GM19023 (cell line): ENCODE results near the gene MAP3K19.
A peak's percentile ranks its signal among the peaks of the same experiment; 100 is the strongest.

Source experiments
- ATAC-seq: cut with Tn5 transposase; IDR thresholded peaks from one replicate; pipeline ENCODE4 v1.9.1; 2021; ENCODE audit warnings: mild to moderate bottlenecking, moderate library complexity; ENCODE audit not compliant: unreplicated experiment

MAP3K19 gene

DNA sequence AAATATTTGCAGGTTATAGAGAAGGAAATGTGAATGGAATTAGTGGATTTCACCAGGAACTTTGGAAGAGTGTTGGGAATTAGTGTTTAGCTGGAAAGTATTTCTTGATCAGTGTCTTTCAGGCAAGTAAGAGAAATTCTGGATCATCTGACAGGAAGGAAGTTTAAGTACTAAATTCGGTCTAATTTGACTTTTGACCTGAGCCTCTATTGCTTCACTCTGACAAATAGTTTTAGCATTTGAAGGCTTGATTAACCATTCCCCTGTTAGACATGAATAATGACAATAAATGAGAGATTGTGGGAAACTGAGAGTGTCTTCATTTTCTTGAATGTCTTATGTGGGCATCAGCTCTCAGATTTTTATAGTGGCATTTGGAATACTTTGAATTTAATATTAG lies 112.6 kb downstream of the MAP3K19 start:
- no peak for ATAC-seq

DNA sequence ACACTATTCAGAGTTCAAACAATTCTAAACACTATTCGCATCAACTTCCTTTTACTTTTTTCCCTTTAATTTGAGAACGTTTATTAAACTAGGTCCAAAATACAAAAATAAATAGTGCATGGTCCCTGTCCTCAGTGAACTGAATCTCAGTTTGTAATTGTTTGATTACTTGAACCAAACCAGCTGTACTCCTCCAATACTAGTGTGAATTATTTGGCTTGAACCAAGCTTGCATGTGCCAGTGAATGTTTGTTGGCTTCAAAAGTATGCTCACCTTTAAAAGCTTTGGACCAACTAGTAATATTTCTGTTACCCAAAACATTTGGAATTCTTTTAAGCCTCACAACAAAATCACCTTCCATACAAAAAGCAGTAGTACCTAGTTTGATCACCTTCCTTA lies 113.1 kb downstream of the MAP3K19 start:
- no peak for ATAC-seq

DNA sequence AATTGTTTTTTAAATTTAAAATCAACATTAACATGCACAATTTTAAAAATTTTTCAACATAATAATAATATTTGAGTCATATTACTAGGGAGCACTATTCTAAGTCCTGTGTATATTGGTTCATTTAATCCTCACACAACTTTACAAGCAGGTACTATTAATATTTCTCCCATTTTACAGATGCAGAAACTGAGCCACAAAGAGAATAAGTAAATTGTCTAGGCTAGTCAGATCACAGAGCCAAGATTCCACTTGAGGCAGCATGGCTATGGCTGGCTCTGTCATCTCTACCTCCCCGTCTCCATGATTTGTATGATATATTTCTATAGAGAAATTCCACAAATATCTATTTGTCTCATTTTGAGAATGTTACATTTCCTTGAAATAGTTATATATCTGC lies 113.5 kb downstream of the MAP3K19 start:
- no peak for ATAC-seq

DNA sequence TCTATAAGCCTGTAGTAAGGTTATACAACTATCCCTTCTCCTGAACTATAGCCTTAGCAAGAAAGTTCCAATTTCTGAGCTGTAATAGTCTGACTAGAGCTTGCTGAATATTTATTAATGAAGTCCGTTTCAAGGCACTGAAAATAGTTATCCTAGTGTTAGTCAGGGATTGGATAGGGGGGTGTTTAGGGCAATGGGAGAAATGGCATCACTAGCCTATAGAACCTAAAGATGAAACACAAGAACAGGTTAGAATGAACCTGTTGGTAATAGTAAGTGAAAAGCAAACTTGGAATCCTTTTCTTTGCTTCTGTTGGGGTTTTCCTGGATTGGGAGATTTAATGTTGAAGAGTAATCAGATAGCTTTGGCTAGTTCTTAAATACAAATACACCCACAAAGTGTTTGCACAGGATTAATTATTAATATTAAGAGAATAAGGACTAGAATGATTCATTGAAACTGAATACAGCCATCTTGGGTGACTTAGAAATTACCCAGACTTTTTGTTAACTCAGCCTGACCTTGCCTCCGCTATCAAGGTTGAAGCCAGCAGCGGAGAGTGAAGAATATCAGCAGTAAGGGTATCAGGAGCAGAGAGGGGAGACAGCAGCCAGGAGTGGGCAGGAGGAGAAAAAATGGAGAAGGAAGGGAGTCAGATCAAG lies 114.3 kb downstream of the MAP3K19 start:
- no peak for ATAC-seq

DNA sequence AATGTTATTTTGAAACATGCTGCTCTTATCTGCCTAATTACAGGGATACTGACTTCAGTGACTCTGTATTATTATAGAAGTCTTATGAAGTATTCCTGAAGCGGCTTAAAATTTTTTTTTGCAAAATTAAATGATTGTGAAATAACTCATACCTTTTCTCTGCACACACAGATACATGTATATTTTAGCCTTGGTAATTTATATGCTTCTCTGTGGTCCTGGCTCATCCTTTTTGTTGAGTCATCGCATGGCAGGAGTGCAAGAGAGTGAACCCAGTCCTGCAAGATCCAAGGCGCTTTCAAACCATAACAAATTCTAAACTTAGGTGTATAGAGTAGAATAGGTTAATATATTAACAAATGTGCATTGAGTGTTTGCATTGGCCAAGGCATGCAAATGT lies 120.1 kb downstream of the MAP3K19 start:
- ATAC-seq: no peak

- ATAC-seq: no peak
Measured at GRCh38 chr2:134926231-134926931, 120.9 kb downstream of the MAP3K19 start.

DNA sequence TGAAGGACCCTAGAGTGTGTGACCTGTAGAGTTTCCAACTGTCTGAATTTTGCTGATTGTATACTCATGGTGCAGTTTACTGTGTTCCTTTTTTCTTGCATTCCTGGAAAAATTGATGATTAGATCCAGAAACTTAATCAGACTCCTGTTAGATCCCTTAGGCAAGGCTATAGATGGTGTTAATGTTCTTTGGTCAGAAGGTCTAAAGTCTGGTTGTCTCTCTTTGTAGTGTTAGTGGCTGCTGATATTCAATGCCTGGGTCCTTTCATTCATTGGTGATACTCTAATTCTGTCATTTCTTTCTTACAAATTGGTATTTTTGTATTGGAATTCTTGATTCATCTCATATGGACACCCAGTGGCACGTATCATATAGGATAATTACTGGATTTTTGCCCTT lies 122.3 kb downstream of the MAP3K19 start:
- ATAC-seq: no peak

GRCh38 chr2:134919341-134920210 lies 127.7 kb downstream of the MAP3K19 start:
- peak; percentile 2 for ATAC-seq

DNA sequence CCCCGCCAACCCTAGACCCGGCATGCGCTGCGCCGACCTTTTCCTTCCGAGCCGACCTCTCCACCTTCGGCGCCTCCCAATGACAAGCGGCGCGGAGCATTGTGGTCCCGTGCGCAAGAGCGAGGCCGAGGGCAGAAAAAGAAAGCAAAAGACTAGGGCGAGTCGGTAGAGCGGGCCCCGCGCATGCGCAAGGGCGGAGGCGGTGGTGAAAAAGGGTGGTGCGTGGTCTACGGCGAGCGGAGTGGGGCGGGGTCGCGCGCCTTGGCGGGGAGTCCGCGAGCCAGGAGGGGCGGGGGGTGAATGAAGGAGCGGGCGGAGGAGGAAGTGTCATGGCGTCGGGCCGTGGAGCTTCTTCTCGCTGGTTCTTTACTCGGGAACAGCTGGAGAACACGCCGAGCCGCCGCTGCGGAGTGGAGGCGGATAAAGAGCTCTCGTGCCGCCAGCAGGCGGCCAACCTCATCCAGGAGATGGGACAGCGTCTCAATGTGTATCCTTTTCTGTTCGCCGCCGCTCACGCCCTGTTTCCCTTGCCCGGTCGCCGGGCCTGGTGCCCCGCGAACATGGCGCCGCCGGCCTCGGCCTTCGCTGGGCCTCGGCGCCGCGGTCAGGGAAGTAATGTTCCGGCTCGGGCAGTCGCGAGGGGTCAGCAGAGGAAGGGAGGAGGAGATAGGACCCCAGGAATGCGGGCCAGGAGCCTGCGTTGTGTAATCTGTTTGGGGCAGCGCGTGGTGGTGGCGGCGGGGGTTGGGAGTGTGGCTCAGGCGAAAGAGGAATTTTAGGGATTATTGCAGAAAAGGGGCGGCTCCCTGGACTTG lies 128.5 kb downstream of the MAP3K19 start, which contains the start of gene CCNT2:
Gene CCNT2 (plus strand): TSS at position 297 of the 815 bp plus-strand sequence. CDS start 33 bp downstream, at position 330.
- peak; percentile 75 for ATAC-seq

- ATAC-seq: peak; percentile 71
Measured at GRCh38 chr2:134917888-134918525, 129.2 kb downstream of the MAP3K19 start.

- no peak for ATAC-seq
Measured at GRCh38 chr2:134917360-134917865, 129.8 kb downstream of the MAP3K19 start.
